Karpas-422 (cell line): ENCODE measurements around the gene PRODH2. TPM values are rescaled to one million over a fixed set of nuclear protein-coding genes. Genes with fewer than 3 reads are reported as not detected.
"Not testable (repeated sequence)": the region's sequence is repeated elsewhere in the genome, so short reads cannot be mapped to it uniquely, and the experiment has no call there.

Source experiments
- DNase-seq: peaks from one replicate; pipeline ENCODE4 v3.0.0-alpha.2; 2015
- H2AFZ ChIP-seq: fragments of 200-600 bp; sonication (generic); 2 replicates; pipeline ENCODE4 v1.6.1; 2014; ENCODE audit warnings: antibody characterized with exemption, low read length, mixed read lengths
- H3K27ac ChIP-seq: fragments of 200-600 bp; sonication (generic); 2 replicates; pipeline ENCODE4 v1.5.1; 2014; ENCODE audit warnings: mild to moderate bottlenecking, low read length, moderate library complexity
- H3K27me3 ChIP-seq: fragments of 200-600 bp; sonication (generic); 2 replicates; pipeline ENCODE4 v1.6.1; 2014; ENCODE audit warnings: low read length, mixed read lengths
- H3K36me3 ChIP-seq: fragments of 200-600 bp; sonication (generic); 2 replicates; pipeline ENCODE4 v1.6.1; 2014; ENCODE audit warnings: low read length, mixed read lengths; ENCODE audit not compliant: insufficient read depth
- H3K4me1 ChIP-seq: fragments of 200-600 bp; sonication (generic); 2 replicates; pipeline ENCODE4 v1.6.1; 2014; ENCODE audit warnings: mild to moderate bottlenecking, low read length, mixed read lengths
- H3K4me2 ChIP-seq: fragments of 200-600 bp; sonication (generic); 2 replicates; pipeline ENCODE4 v1.6.1; 2014; ENCODE audit warnings: low read length, low read depth, mild to moderate bottlenecking; ENCODE audit not compliant: poor library complexity, severe bottlenecking
- H3K4me3 ChIP-seq: fragments of 200-600 bp; sonication (generic); 2 replicates; pipeline ENCODE4 v1.5.1; 2014; ENCODE audit warnings: mild to moderate bottlenecking, antibody characterized with exemption, low read length, mixed read lengths
- H3K79me2 ChIP-seq: fragments of 200-600 bp; sonication (generic); 2 replicates; pipeline ENCODE4 v1.6.1; 2014; ENCODE audit warnings: mild to moderate bottlenecking, low read length, mixed read lengths
- H3K9ac ChIP-seq: fragments of 200-600 bp; sonication (generic); 2 replicates; pipeline ENCODE4 v1.6.0; 2014; ENCODE audit warnings: low read length
- H3K9me2 ChIP-seq: fragments of 200-600 bp; sonication (generic), shearing (Covaris generic); replicated peaks from 2 replicates; pipeline ENCODE4 v1.6.0; 2014; ENCODE audit warnings: mild to moderate bottlenecking, low read length, moderate library complexity; ENCODE audit not compliant: insufficient read depth
- H3K9me3 ChIP-seq: fragments of 300-700, 200-600 bp; sonication (generic); 2 replicates; pipeline ENCODE4 v1.6.1; 2014; ENCODE audit warnings: low read length, mixed read lengths
- H4K20me1 ChIP-seq: fragments of 200-600 bp; sonication (generic); 2 replicates; pipeline ENCODE4 v1.6.1; 2014; ENCODE audit warnings: mild to moderate bottlenecking, antibody characterized with exemption, low read length, low read depth; ENCODE audit not compliant: insufficient read depth
- total RNA-seq: library from RNA; depleted of rRNA; stranded (reverse); fragments of >200 nt; shearing (Covaris generic); gene quantifications from 2 replicates; pipeline ENCODE4 v1.2.3, GENCODE V29; 2014; ENCODE audit warnings: low replicate concordance

Gene PRODH2
- total RNA-seq, 1 experiment from 2014 or later = not detected

DNA sequence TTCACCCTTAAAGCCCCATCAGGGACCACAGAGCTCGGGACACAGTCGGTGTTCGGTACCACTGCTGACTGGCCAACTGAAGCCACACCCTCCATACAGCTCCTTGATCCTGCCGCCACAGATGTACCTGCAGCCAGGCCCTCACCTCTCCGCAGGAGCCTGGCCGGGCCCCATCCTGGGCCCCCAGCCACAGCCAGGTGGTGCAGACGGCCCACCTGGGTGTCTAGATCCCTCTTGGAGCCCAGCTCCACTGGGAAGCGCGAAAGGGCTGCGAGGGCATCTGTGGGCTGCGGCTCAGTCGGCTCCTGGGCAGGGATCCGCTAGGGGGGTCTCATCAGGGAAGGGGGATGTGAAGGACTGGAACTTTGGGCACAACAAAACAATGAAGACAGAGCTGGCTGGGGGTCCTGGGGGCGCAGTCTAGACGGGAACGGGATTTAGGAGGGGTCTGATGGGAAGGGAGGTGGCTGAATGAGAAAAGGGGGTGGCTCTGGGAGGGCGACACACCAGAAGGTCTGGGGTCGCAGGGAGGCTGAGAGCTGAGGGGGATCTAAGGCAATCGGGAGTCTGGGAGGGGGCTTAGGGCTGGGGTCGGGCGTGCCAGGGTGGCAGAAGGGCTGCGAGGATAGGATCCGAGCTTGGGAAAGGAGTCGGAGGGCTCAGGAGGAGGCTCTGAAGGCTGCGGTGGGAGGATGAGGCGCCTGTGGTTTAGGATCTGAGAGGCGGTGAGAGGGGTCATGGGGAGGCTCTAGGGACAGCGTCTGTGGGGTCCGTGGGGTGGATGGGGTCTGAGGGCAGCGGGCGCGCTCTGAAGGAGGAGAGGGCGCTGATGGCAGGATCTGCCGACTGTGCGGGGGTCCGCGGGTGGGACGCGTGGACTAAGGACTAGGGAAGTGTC is 15.8 kb downstream of the PRODH2 start:
- H4K20me1 ChIP-seq = no peaks in the 10 kb centered on the region

DNA sequence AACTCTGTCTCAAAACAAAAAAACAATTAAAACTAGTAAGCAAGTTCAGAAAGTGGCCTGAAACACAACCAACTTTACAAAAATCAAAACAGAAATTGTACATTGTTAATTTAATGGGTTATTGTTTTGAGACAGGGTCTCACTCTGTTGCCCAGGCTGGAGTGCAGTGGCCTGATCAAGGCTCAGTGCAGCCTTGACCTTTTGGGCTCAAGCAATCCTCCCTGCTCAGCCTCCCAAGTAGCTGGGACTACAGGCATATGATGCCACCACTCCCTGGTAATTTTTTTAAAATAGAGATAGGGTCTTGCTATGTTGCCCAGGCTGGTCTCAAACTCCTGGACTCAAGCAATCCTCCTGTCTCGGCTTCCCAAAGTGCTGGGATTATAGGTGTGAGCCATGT is 17.1 kb downstream of the PRODH2 start:
- not testable (repeated sequence) for H3K9me3 ChIP-seq, H3K4me3 ChIP-seq, H3K79me2 ChIP-seq, H3K4me1 ChIP-seq, H3K4me2 ChIP-seq, DNase-seq, H2AFZ ChIP-seq, H3K9ac ChIP-seq, H3K27me3 ChIP-seq, H3K9me2 ChIP-seq, H3K27ac ChIP-seq, H3K36me3 ChIP-seq, H4K20me1 ChIP-seq

More for the DNA sequence above, 15.8 kb downstream of the PRODH2 start:
- Histone ChIP-seq H3K4me2 (no peak overlapping the region), H3K9ac (no peak overlapping the region), H3K27ac (no peak overlapping the region), H3K27me3 (no peaks in the 10 kb centered on the region), H3K9me2 (no peaks in the 10 kb centered on the region), H3K79me2 (no peaks in the 10 kb centered on the region), H2AFZ (no peak overlapping the region), H3K36me3 (no peaks in the 10 kb centered on the region), H3K4me3 (no peak overlapping the region), H3K4me1 (no peaks in the 10 kb centered on the region), H3K9me3 (no peaks in the 10 kb centered on the region)
- DNase-seq = no peak

DNA sequence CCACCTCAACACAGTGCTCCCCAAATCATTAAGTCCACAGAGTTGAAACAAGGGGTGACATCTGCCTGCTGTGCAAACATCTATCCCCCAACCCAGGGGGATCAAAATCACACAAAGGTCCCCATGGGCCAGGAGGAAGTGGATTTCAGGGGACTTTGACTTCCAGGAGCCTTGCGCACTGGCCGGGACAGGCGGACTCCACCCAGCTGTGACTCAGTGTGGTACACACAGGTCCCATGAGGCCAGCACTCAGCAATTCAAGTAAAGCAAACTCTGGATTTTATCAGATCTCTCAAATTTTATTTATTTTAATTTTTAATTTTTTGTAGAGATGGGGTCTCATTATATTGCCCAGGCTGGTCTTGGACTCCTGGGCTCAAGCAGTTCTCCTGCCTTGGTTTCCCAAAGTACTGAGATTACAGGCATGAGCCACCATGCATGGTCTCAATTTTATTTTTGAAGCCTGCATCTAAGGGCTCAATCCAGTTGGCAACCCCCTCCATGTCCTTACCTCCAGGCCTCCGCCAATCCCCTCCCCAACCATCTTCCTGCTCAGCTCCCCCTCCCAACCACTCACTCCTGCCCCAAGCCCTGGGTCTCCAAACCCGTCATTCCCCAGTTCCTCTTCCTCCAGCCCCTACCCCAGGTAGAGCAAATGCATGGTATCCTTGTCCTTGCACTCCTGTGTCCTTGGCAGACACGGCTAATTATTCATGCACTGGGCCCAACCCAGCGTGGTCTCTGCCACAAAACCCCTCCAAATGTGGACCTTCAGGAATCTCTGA is 19.1 kb downstream of the PRODH2 start:
- Histone ChIP-seq H2AFZ (no peak overlapping the region), H3K4me1 (no peaks in the 10 kb centered on the region), H3K27me3 (no peaks in the 10 kb centered on the region), H3K4me2 (no peak overlapping the region), H4K20me1 (no peaks in the 10 kb centered on the region), H3K79me2 (no peaks in the 10 kb centered on the region), H3K27ac (no peak overlapping the region), H3K9me2 (no peaks in the 10 kb centered on the region), H3K9me3 (no peaks in the 10 kb centered on the region), H3K4me3 (no peak overlapping the region), H3K9ac (no peak overlapping the region), H3K36me3 (no peaks in the 10 kb centered on the region)
- no peak for DNase-seq

DNA sequence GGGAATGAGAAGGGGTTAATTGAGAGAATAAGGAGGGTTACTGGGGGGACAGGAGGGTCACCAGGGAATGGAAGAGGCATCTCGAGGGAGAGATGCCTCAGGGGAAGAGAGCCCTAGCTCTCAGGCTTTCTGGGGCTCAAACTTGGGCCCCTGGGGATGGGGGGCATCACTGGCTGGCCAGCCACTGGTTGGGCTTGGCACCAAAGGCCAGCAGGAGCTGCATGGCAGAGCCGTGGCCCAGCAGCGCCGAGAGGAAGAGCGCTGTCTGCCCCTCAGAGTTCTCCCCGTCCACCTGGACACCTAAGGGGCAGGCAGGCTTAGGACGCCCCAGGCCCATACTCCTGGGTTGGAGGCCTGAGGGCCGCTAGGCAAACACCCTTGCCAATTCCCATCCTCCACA is 19.8 kb downstream of the PRODH2 start:
- Histone ChIP-seq H3K4me2 (no peak overlapping the region), H3K36me3 (no peaks in the 10 kb centered on the region), H3K27me3 (no peaks in the 10 kb centered on the region), H3K9me2 (no peaks in the 10 kb centered on the region), H3K9ac (no peak overlapping the region), H4K20me1 (no peaks in the 10 kb centered on the region), H3K79me2 (no peaks in the 10 kb centered on the region), H3K4me3 (no peak overlapping the region), H2AFZ (no peak overlapping the region), H3K27ac (no peak overlapping the region), H3K4me1 (no peaks in the 10 kb centered on the region), H3K9me3 (no peaks in the 10 kb centered on the region)
- DNase-seq = no peak

DNA sequence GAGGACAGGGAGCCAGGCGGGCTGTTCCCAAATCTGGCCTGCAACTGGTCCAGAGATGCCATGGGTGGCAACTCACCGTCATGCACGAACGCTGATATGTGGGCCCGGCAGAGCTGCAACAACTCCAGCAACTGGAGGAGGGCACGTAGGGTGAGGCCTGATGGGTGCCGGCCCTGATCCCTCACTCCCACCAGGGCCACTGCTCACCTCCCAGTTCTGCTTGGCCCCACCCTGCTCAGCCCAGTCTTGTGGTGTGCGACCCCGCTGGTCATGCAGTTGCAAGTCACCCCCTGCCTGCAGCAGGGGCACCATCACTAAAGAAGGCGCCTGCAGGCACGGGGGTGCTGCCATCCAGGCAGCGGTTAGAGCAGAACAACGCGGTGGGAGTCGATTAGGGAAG is 20.3 kb downstream of the PRODH2 start:
- H2AFZ ChIP-seq = no peak overlapping the region
- no peak for DNase-seq
- H3K27ac ChIP-seq = no peak overlapping the region
- no peaks in the 10 kb centered on the region for H3K9me2 ChIP-seq
- H3K9ac ChIP-seq = no peak overlapping the region
- H3K4me2 ChIP-seq = no peak overlapping the region
- H3K4me3 ChIP-seq = no peak overlapping the region
- H3K79me2 ChIP-seq = no peaks in the 10 kb centered on the region
- H3K36me3 ChIP-seq = no peaks in the 10 kb centered on the region
- no peaks in the 10 kb centered on the region for H3K27me3 ChIP-seq
- no peaks in the 10 kb centered on the region for H3K4me1 ChIP-seq
- no peaks in the 10 kb centered on the region for H4K20me1 ChIP-seq
- H3K9me3 ChIP-seq = no peaks in the 10 kb centered on the region

DNA sequence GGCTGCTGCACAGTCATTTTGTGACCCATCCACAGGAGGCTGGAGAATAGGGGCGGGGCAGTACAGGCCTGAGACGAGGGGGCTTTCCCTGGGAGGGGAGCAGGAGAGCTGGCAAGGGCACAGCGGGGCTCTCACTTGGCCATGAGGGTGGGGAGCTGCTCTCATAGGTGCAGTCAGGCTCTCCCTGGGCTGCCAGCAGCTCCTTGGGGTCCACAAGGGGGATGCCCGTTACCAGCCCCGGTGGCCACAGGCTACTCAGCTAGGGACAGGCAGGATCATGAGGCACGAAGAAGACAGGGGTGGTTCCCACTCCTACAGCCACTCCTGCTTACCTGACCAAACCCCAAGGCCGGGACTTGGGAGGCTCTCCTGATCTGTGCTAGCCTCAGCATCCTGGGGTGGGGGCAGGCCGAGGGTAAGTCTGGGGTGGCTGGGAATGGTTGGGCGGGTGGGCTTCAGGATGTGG is 20.8 kb downstream of the PRODH2 start:
- Histone ChIP-seq H3K27me3 (no peaks in the 10 kb centered on the region), H3K27ac (no peak overlapping the region), H3K9ac (no peak overlapping the region), H3K4me2 (no peak overlapping the region), H3K4me1 (no peaks in the 10 kb centered on the region), H3K9me3 (no peaks in the 10 kb centered on the region), H3K9me2 (no peaks in the 10 kb centered on the region), H3K36me3 (no peaks in the 10 kb centered on the region), H3K4me3 (no peak overlapping the region), H2AFZ (no peak overlapping the region), H4K20me1 (no peaks in the 10 kb centered on the region), H3K79me2 (no peaks in the 10 kb centered on the region)
- DNase-seq = no peak

DNA sequence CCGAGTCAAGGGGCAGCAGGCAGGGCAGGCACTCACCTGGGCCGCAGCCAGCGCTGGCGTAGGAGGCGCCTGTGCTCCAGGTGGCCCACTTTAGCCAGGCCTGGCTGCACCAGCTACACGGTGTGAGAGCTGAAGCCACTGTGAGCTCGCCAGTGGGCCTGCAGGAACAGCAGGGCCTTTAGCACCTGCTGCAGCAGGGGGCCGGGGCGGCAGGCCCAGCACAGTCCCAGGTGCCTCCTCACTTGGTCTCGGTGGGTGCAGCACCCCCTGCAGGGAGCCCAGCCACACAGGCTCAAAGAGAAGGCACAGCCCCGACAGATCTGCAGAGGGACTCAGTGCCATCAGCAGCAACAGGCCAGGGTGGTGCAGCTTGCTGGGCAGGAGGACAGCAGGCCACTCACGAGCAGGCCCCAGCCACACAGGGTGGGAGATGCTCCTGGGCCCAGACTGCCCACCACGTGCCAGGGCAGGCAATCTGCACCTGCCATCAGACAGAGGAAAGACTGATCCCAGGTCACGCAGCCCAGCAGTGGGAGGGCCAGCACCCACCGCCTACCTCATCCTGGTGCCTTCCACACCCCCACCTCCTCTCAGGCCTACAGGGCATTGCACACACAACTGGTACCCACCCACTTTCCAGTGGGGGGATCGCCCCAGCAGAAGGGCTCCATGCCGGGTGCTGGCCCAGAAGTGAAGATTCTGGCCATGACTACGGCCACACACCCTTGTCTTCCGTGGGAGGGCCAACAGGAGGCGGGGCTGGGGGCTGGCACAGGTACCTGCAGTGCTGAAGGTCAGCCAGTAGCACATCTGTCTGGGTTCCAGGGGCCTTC is 21.4 kb downstream of the PRODH2 start:
- Histone ChIP-seq H3K36me3 (no peaks in the 10 kb centered on the region), H3K4me1 (no peaks in the 10 kb centered on the region), H3K9me3 (no peaks in the 10 kb centered on the region), H2AFZ (no peak overlapping the region), H3K27ac (no peak overlapping the region), H3K9ac (no peak overlapping the region), H3K9me2 (no peaks in the 10 kb centered on the region), H3K79me2 (no peaks in the 10 kb centered on the region), H3K4me2 (no peak overlapping the region), H4K20me1 (no peaks in the 10 kb centered on the region), H3K4me3 (no peak overlapping the region), H3K27me3 (no peaks in the 10 kb centered on the region)
- DNase-seq = peak; percentile 81
